OCI-LY7 (cell line): ENCODE data around the gene BDP1.

Experiments
- EZH2phosphoT487 ChIP-seq: fragments of 200-600 bp; sonication (generic); IDR thresholded peaks from 2 replicates; pipeline ENCODE4 v1.6.1; 2018; ENCODE audit warnings: low read depth, borderline replicate concordance, mild to moderate bottlenecking, mixed run types, antibody characterized with exemption, low read length, moderate library complexity, mixed read lengths
- TF ChIP-seq, protein P1 (sequence below): fragments of 200-600 bp; sonication (generic); conservative IDR thresholded peaks from 2 replicates; pipeline ENCODE4 v1.5.1; 2014; ENCODE audit warnings: mild to moderate bottlenecking, antibody characterized with exemption, low read length, moderate library complexity, mixed read lengths

DNA sequence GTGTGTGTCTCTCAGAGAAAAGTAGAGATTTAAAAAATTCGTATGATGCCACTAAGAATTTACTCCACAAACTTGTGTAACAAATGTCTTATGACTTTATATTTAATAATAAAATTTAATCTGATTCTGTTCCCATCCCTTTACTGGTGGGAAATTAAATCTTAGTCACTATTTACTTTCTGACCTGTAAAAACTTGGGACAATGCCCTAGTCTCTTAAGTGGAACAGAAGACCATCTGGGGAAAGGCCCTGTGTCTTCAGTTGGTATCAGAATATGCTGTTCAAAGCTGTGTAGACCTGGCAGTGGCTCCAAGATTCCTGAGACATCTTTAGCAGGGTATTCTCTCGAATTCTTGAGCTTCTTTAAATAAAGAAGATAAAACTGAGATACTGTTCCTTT lies 2.6 kb upstream of the BDP1 start:
- TF ChIP-seq, protein P1, sequence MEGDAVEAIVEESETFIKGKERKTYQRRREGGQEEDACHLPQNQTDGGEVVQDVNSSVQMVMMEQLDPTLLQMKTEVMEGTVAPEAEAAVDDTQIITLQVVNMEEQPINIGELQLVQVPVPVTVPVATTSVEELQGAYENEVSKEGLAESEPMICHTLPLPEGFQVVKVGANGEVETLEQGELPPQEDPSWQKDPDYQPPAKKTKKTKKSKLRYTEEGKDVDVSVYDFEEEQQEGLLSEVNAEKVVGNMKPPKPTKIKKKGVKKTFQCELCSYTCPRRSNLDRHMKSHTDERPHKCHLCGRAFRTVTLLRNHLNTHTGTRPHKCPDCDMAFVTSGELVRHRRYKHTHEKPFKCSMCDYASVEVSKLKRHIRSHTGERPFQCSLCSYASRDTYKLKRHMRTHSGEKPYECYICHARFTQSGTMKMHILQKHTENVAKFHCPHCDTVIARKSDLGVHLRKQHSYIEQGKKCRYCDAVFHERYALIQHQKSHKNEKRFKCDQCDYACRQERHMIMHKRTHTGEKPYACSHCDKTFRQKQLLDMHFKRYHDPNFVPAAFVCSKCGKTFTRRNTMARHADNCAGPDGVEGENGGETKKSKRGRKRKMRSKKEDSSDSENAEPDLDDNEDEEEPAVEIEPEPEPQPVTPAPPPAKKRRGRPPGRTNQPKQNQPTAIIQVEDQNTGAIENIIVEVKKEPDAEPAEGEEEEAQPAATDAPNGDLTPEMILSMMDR = no peak
- TF ChIP-seq EZH2phosphoT487 = no peak
